Umbilical cord (tissue), 2 donors: ENCODE data around the gene ERLEC1. TPM values are rescaled to one million over a fixed set of nuclear protein-coding genes. Genes with fewer than 3 reads are reported as not detected.
"Not testable (repeated sequence)": the region's sequence is repeated elsewhere in the genome, so short reads cannot be mapped to it uniquely, and the experiment has no call there.

Experiments
- DNase-seq: peaks from one replicate; pipeline ENCODE4 v3.0.0-alpha.2; 2015; ENCODE audit warnings: low spot score
- total RNA-seq: library from RNA; depleted of rRNA; stranded (reverse); fragments of >200 nt; gene quantifications from one replicate; pipeline ENCODE4 v1.2.3, GENCODE V29; 2014; ENCODE audit warnings: low replicate concordance; ENCODE audit not compliant: insufficient read depth

Gene ERLEC1
- total RNA-seq, 1 donor from 2014 or later = 103 TPM

DNA sequence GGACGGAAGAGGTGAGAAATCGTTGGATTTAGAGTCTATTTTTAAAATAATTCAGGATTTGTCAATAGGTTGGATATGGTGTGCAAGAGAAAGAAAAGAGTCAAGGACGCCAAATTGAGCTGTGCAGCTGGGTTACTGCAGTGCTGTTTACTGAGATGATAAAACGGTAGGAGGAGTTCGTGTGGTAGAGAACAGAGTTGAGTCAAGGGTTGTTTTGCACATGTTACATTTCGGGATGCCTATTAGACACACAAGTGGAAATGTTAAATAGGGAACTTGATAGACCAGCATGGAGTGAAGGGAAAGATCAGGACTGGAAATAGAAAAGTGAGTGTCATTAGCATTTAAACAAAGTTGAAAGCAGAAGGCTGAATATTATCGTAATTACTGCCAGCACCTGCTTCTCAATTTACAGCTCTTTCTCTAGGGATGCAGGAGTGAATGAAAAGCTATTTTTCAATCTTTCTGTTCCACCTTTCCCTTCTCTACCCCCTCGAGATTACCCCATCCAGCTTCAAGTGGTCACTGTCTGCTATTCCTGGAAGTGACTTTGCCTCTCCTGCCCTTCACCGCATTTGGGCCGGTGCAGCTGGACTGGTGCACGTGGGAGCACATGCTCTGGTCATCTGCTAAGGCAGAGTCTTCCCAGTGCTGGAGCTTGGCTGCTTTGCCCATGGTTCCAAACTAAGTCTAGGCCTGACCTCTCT is 42.6 kb downstream of the ERLEC1 start:
- DNase-seq = no peak

- not testable (repeated sequence) for DNase-seq
Observed at GRCh38 chr2:53829980-53830290, 43.1 kb downstream of the ERLEC1 start.

GRCh38 chr2:53840580-53840979 is 53.7 kb downstream of the ERLEC1 start:
- DNase-seq = no peak

DNA sequence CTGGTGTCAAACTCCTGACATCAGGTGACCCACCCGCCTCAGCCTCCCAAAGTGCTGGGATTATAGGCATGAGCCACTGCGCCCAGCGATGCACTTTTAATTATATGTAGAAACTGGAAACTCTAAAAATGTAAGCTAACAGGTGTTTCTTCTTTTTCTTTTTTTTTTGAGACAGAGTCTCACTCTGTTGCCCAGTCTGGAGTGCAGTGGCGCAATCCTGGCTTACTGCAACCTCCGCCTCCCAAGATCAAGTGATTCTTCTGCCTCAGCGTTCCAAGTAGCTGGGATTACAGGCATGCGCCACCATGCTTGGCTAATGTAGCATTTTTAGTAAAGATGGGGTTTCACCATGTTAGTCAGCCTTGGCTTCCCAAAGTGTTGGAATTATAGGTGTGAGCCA is 54.8 kb downstream of the ERLEC1 start:
- DNase-seq = not testable (repeated sequence)

DNA sequence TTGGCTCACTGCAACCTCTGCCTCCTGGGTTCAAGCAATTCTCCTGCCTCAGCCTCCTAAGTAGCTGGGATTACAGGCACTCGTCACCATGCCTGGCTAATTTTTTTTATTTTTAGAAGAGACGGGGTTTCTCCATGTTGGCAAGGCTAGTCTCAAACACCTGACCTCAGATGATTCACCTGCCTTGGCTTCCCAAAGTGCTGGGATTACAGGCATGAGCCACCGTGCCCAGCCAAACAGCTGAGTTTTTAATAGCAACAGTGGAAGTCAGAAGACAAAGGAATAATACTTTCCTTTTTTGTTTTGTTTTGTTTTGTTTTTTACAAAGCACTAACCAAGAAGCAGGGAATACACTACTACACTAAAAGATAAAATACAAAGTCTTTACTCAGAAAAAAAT is 56.0 kb downstream of the ERLEC1 start:
- DNase-seq = no peak

DNA sequence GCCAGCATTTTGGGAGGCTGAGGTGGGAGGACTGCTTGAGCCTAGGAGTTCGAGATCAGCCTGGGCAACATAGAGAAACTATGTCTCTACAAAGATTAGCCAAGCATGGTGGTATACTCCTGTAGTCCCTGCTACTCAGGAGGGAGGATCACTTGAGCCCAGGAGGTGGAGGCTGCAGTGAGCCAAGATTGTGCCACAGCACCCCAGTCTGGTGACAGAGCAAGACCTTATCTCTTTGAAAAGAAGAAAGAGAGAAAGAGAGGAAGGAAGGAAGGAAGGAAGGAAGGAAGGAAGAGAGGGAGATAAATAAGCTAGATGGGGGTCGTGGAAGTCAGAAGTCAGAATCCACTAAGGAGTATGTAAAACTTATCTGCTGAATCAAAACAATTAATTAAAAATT is 56.8 kb downstream of the ERLEC1 start:
- DNase-seq = no peak

- no peak for DNase-seq
Observed at GRCh38 chr2:53848062-53848461, 61.2 kb downstream of the ERLEC1 start.

GRCh38 chr2:53851052-53851757 is 64.4 kb downstream of the ERLEC1 start:
- DNase-seq = not testable (repeated sequence)

DNA sequence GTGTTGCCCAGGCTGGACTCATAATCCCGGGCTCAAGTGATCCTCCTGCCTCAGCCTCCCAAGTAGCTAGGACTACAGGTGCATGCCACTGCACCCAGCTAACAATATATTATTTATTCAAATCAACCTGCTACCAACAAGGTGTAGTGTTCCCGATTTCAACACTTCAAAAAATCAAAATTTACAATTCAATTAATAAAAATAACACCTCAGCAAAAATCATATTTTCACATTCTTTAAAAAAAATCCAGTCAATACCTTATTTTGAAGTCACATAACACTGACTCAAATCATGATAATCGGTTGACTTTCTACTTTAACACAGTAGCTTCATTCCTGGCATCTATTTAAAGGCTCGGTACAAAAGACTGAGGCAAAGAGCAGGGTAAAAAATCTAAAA is 65.7 kb downstream of the ERLEC1 start:
- DNase-seq = no peak

GRCh38 chr2:53854678-53855077 is 67.8 kb downstream of the ERLEC1 start:
- no peak for DNase-seq

GRCh38 chr2:53856272-53856671 is 69.4 kb downstream of the ERLEC1 start:
- DNase-seq = no peak

- peak; percentile 32 for DNase-seq
Observed at GRCh38 chr2:53859206-53860181, 72.7 kb downstream of the ERLEC1 start, which contains the start of gene GPR75. Gene GPR75, minus strand, starts transcription at chr2:53859967. Its CDS starts 5,211 bp downstream, at chr2:53854756.

GRCh38 chr2:53861824-53862223 is 75.0 kb downstream of the ERLEC1 start:
- DNase-seq = no peak

DNA sequence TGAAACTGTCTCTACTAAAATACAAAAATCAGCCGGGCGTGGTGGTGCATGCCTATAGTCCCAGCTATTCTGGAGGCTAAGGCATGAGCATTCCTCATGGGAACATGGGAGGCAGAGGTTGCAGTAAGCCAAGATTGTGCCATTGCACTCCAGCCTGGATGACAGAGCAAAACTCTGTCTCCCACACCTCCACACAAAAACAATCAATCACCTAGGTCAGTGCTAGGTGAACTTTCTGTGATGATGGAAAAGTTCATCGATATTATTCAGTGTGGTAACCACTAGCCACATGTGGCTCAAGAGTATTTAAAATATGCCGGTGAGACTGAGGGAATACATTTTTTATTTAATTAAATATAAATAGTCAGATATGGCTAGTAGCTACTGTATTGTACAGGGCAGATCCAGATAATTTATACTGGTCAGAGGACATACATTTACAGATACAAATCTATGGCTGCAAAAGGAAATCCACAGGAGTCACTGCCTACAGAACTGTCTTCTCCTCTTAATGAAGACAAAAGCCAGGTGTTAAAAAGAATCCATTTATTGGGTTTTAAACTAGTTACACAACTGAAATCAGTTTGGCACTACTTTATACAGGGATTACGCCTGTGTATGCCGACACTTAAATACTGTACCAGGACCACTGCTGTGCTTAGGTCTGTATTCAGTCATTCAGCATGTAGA is 76.8 kb downstream of the ERLEC1 start:
- no peak for DNase-seq

DNA sequence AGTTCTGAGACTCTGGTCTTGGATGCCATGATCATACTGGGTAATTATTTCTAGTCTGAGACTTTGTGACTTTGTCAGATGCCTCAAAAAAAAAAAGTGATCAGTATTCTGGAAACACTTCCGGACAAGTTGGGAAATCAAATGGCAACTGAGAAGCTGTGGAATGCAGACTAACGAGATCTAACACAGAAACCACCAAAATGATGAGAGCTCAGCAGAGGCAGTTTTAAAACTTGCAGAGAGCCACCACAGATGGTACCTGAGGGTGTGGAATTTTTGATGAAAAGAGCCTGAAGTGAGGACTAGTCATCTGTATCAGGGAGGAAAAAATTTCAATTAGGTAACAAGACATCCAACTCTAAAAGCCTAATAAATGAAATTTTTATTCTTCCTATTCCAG is 78.4 kb downstream of the ERLEC1 start:
- DNase-seq = no peak

DNA sequence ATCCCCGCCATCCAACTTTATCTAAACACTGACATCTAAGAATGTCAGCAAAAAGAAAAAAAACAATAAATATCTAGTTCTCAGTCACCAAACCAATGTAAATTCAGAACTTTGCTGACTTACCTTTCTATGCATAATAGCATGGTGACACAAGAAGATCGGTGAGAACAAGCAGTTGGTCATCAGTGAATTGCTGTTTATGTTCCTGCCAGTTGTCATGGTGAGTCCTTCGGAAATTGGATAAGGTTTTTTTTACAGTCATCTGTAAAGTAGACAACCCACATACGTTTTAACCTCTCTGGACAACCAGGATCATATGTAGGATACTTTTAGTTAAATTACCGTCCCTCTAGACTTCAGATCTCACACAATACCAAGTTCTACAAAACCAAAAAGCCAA is 79.1 kb downstream of the ERLEC1 start:
- DNase-seq = no peak

GRCh38 chr2:53867169-53867568 is 80.3 kb downstream of the ERLEC1 start:
- DNase-seq = no peak

GRCh38 chr2:53867773-53868172 is 80.9 kb downstream of the ERLEC1 start:
- DNase-seq = no peak
